Neural progenitor cell (in vitro differentiated cells): ENCODE data around the gene RAPGEF5. TPM values are rescaled to one million over a fixed set of nuclear protein-coding genes. Genes with fewer than 3 reads are reported as not detected.

ENCODE experiments used
- DNase-seq: peaks from one replicate; pipeline ENCODE4 v3.0.0-alpha.2; 2016; ENCODE audit warnings: low spot score
- H2AFZ ChIP-seq: fragments of 200-600 bp; sonication (generic); replicated peaks from 2 replicates; pipeline ENCODE4 v1.6.1; 2016; ENCODE audit warnings: antibody characterized with exemption
- H3F3A ChIP-seq: fragments of 200-600 bp; sonication (generic); 2 replicates; pipeline ENCODE4 v1.6.1; 2016; ENCODE audit warnings: antibody characterized with exemption, low read depth
- H3K27ac ChIP-seq: fragments of 200-600 bp; sonication (generic); 2 replicates; pipeline ENCODE4 v1.5.1; 2016; ENCODE audit warnings: mild to moderate bottlenecking
- H3K27me3 ChIP-seq: fragments of 200-600 bp; sonication (generic); 2 replicates; pipeline ENCODE4 v1.6.1; 2016; ENCODE audit warnings: mild to moderate bottlenecking, moderate library complexity
- H3K36me3 ChIP-seq: fragments of 200-600 bp; sonication (generic); 2 replicates; pipeline ENCODE4 v1.5.1; 2016
- H3K4me1 ChIP-seq: fragments of 200-600 bp; sonication (generic); 2 replicates; pipeline ENCODE4 v1.6.1; 2016; ENCODE audit warnings: mixed run types
- H3K4me2 ChIP-seq: fragments of 200-600 bp; sonication (generic); 2 replicates; pipeline ENCODE4 v1.6.1; 2016
- H3K4me3 ChIP-seq: fragments of 200-600 bp; sonication (generic); 2 replicates; pipeline ENCODE4 v1.5.1; 2016
- H3K79me2 ChIP-seq: fragments of 200-600 bp; sonication (generic); 2 replicates; pipeline ENCODE4 v1.6.1; 2016; ENCODE audit warnings: low read depth
- H3K9ac ChIP-seq: fragments of 200-600 bp; sonication (generic); 2 replicates; pipeline ENCODE4 v1.6.1; 2016
- H3K9me3 ChIP-seq: fragments of 200-600 bp; sonication (generic); 2 replicates; pipeline ENCODE4 v1.5.1; 2016; ENCODE audit warnings: low read depth
- H4K20me1 ChIP-seq: fragments of 200-600 bp; sonication (generic); 2 replicates; pipeline ENCODE4 v1.6.1; 2016; ENCODE audit warnings: low read depth
- H3K27ac Mint-ChIP-seq: 3 replicates; pipeline ENCODE4 v1.8.0; 2021; ENCODE audit warnings: mixed read lengths
- H3K27me3 Mint-ChIP-seq: 2 replicates; pipeline ENCODE4 v1.8.0; 2022; ENCODE audit warnings: low read depth, mild to moderate bottlenecking, inconsistent platforms, moderate library complexity, mixed read lengths; ENCODE audit not compliant: insufficient read depth
- H3K36me3 Mint-ChIP-seq: 3 replicates; pipeline ENCODE4 v1.8.0; 2021; ENCODE audit warnings: mixed read lengths
- H3K4me1 Mint-ChIP-seq: 3 replicates; pipeline ENCODE4 v1.8.0; 2021; ENCODE audit warnings: mixed read lengths
- H3K4me3 Mint-ChIP-seq: 3 replicates; pipeline ENCODE4 v1.8.0; 2021; ENCODE audit warnings: mild to moderate bottlenecking, moderate library complexity, mixed read lengths
- H3K9me3 Mint-ChIP-seq: 3 replicates; pipeline ENCODE4 v1.8.0; 2020; ENCODE audit warnings: mixed read lengths
- CTCF ChIP-seq: fragments of 200-600 bp; sonication (generic); IDR thresholded peaks from 2 replicates; pipeline ENCODE4 v1.5.1; 2017; ENCODE audit warnings: antibody characterized with exemption, mild to moderate bottlenecking
- EZH2 ChIP-seq: fragments of 200-600 bp; sonication (generic); IDR thresholded peaks from 2 replicates; pipeline ENCODE4 v1.6.1; 2017; ENCODE audit warnings: antibody characterized with exemption, mild to moderate bottlenecking, moderate library complexity
- EZH2phosphoT487 ChIP-seq: fragments of 200-600 bp; sonication (generic); IDR thresholded peaks from 2 replicates; pipeline ENCODE4 v1.6.1; 2017; ENCODE audit warnings: antibody characterized with exemption
- total RNA-seq: library from RNA; depleted of rRNA; stranded (reverse); fragments of >200 nt; gene quantifications from 2 replicates; pipeline ENCODE4 v1.2.3, GENCODE V29; 2015; ENCODE audit warnings: low replicate concordance

Gene RAPGEF5
- total RNA-seq, 1 donor from 2014 or later = 5.7 TPM

- H3K9me3 ChIP-seq = no peaks in the 10 kb centered on the region
- H3K79me2 ChIP-seq = no peaks in the 10 kb centered on the region
- Mint-ChIP-seq H3K27ac (peak overlapping the region; percentile 62), H3K4me1 (peaks cover 7% of the 10 kb centered on the region), H3K27me3 (peaks cover 3% of the 10 kb centered on the region), H3K4me3 (no peak overlapping the region), H3K9me3 (no peaks in the 10 kb centered on the region), H3K36me3 (no peaks in the 10 kb centered on the region)
- H3F3A ChIP-seq = no peaks in the 10 kb centered on the region
- no peaks in the 10 kb centered on the region for H3K36me3 ChIP-seq
- TF ChIP-seq EZH2phosphoT487 (no peak), EZH2 (no peak), CTCF (no peak)
- no peaks in the 10 kb centered on the region for H4K20me1 ChIP-seq
- no peaks in the 10 kb centered on the region for H3K4me1 ChIP-seq
- H3K27ac ChIP-seq = no peak overlapping the region
- no peak overlapping the region for H3K4me2 ChIP-seq
- DNase-seq = no peak
- peak overlapping the region; percentile 64 for H2AFZ ChIP-seq
- no peaks in the 10 kb centered on the region for H3K27me3 ChIP-seq
- H3K4me3 ChIP-seq = no peak overlapping the region
- no peak overlapping the region for H3K9ac ChIP-seq
These were observed 20.7 kb upstream of the RAPGEF5 start for GRCh38 chr7:22377703-22378102.

- Histone ChIP-seq H3K36me3 (no peaks in the 10 kb centered on the region), H3K4me3 (no peak overlapping the region), H3K79me2 (no peaks in the 10 kb centered on the region), H3K4me2 (no peak overlapping the region), H3F3A (no peaks in the 10 kb centered on the region), H3K4me1 (no peaks in the 10 kb centered on the region), H4K20me1 (no peaks in the 10 kb centered on the region), H2AFZ (peak overlapping the region; percentile 57), H3K27me3 (no peaks in the 10 kb centered on the region), H3K9me3 (no peaks in the 10 kb centered on the region), H3K9ac (no peak overlapping the region), H3K27ac (no peak overlapping the region)
- no peaks in the 10 kb centered on the region for H3K9me3 Mint-ChIP-seq
- no peak for DNase-seq
- H3K27ac Mint-ChIP-seq = no peak overlapping the region
- H3K4me3 Mint-ChIP-seq = no peak overlapping the region
- H3K4me1 Mint-ChIP-seq = peaks cover 7% of the 10 kb centered on the region
- H3K36me3 Mint-ChIP-seq = no peaks in the 10 kb centered on the region
- H3K27me3 Mint-ChIP-seq = no peaks in the 10 kb centered on the region
- TF ChIP-seq EZH2phosphoT487 = no peak
- TF ChIP-seq CTCF = no peak
- TF ChIP-seq EZH2 = no peak
These were observed 18.6 kb upstream of the RAPGEF5 start for GRCh38 chr7:22375359-22376048.

GRCh38 chr7:22373911-22374310 is 17.0 kb upstream of the RAPGEF5 start:
- H3K4me3 Mint-ChIP-seq = no peak overlapping the region
- Histone ChIP-seq H3K27ac (no peak overlapping the region), H2AFZ (no peak overlapping the region), H3K27me3 (no peaks in the 10 kb centered on the region), H3K4me1 (no peaks in the 10 kb centered on the region), H3F3A (no peaks in the 10 kb centered on the region), H3K36me3 (no peaks in the 10 kb centered on the region), H3K79me2 (no peaks in the 10 kb centered on the region), H3K4me3 (no peak overlapping the region), H3K4me2 (no peak overlapping the region), H3K9me3 (no peaks in the 10 kb centered on the region), H4K20me1 (no peaks in the 10 kb centered on the region), H3K9ac (no peak overlapping the region)
- H3K9me3 Mint-ChIP-seq = no peaks in the 10 kb centered on the region
- H3K36me3 Mint-ChIP-seq = no peaks in the 10 kb centered on the region
- H3K27me3 Mint-ChIP-seq = no peaks in the 10 kb centered on the region
- DNase-seq = no peak
- peaks cover 5% of the 10 kb centered on the region for H3K4me1 Mint-ChIP-seq
- no peak overlapping the region for H3K27ac Mint-ChIP-seq
- no peak for TF ChIP-seq EZH2phosphoT487
- TF ChIP-seq EZH2 = no peak
- TF ChIP-seq CTCF = no peak
